Stimulated activated CD4-positive, alpha-beta T cell treated with anti-CD3 and anti-CD28 coated beads, Interleukin-1b, Interleukin-23, amount 100 ng/mL, for 48 hours (primary cell): ENCODE results near the gene TENM4.

Source experiments
- DNase-seq: peaks from one replicate; pipeline ENCODE4 v3.0.0-alpha.2; 2020

TENM4 gene

GRCh38 chr11:78759071-78759470 is 681.8 kb downstream of the TENM4 start:
- no peak for DNase-seq

- no peak for DNase-seq
These were observed 687.5 kb downstream of the TENM4 start for GRCh38 chr11:78753297-78753696.

- DNase-seq = no peak
These were observed 688.3 kb downstream of the TENM4 start for GRCh38 chr11:78752494-78752893.

GRCh38 chr11:78748918-78749690 is 691.7 kb downstream of the TENM4 start:
- DNase-seq = no peak

- no peak for DNase-seq
These were observed 695.9 kb downstream of the TENM4 start for GRCh38 chr11:78744949-78745348.

- no peak for DNase-seq
These were observed 696.6 kb downstream of the TENM4 start for GRCh38 chr11:78744202-78744601.

GRCh38 chr11:78742430-78742829 is 698.4 kb downstream of the TENM4 start:
- no peak for DNase-seq

GRCh38 chr11:78741741-78742140 is 699.1 kb downstream of the TENM4 start:
- no peak for DNase-seq

GRCh38 chr11:78740199-78741071 is 700.4 kb downstream of the TENM4 start:
- no peak for DNase-seq

- no peak for DNase-seq
These were observed 702.9 kb downstream of the TENM4 start for GRCh38 chr11:78737891-78738290.

GRCh38 chr11:78737301-78737700 is 703.5 kb downstream of the TENM4 start:
- no peak for DNase-seq

GRCh38 chr11:78735711-78736110 is 705.1 kb downstream of the TENM4 start:
- no peak for DNase-seq

- DNase-seq = no peak
These were observed 707.8 kb downstream of the TENM4 start for GRCh38 chr11:78733031-78733430.

- no peak for DNase-seq
These were observed 708.6 kb downstream of the TENM4 start for GRCh38 chr11:78732246-78732645.

GRCh38 chr11:78731027-78731426 is 709.8 kb downstream of the TENM4 start:
- no peak for DNase-seq

- DNase-seq = no peak
These were observed 710.5 kb downstream of the TENM4 start for GRCh38 chr11:78730267-78730824.

- no peak for DNase-seq
These were observed 713.0 kb downstream of the TENM4 start for GRCh38 chr11:78727816-78728215.

- DNase-seq = no peak
These were observed 715.6 kb downstream of the TENM4 start for GRCh38 chr11:78725200-78725599.

GRCh38 chr11:78722786-78723185 is 718.0 kb downstream of the TENM4 start:
- no peak for DNase-seq

GRCh38 chr11:78720281-78720989 is 720.4 kb downstream of the TENM4 start:
- no peak for DNase-seq

GRCh38 chr11:78717041-78717440 is 723.8 kb downstream of the TENM4 start:
- DNase-seq = no peak

- DNase-seq = peak; percentile 65
These were observed 725.1 kb downstream of the TENM4 start for GRCh38 chr11:78715639-78716311.

GRCh38 chr11:78714539-78714938 is 726.3 kb downstream of the TENM4 start:
- no peak for DNase-seq
